Uterus (tissue), 4 donors: ENCODE results near the gene BACH2. TPM values are rescaled to one million over a fixed set of nuclear protein-coding genes. Genes with fewer than 3 reads are reported as not detected.

Experiments
- DNase-seq, 2 donors: peaks; one replicate each; pipeline ENCODE4 v3.0.0-alpha.2; 2019 to 2020
- H3K27ac ChIP-seq, 2 donors: fragments of 200-600 bp; sonication (generic); 1 replicate in 1 of 2; 2 replicates in 1 of 2; pipeline ENCODE4 v1.5.1; 2016 to 2018
- H3K27me3 ChIP-seq, 2 donors: fragments of 200-600 bp; sonication (generic); one replicate each; pipeline ENCODE4 v1.5.1; 2018 to 2019; ENCODE audit warnings: control low read depth in 1 of 2
- H3K36me3 ChIP-seq, 2 donors: fragments of 200-600 bp; sonication (generic); one replicate each; pipeline ENCODE4 v1.5.1; 2019; ENCODE audit warnings: control low read depth in 1 of 2
- H3K4me1 ChIP-seq, 2 donors: fragments of 200-600 bp; sonication (generic); one replicate each; pipeline ENCODE4 v1.5.1; 2018 to 2019; ENCODE audit warnings: control low read depth in 1 of 2
- H3K4me3 ChIP-seq, 2 donors: fragments of 200-600 bp; sonication (generic); 1 replicate in 1 of 2; 2 replicates in 1 of 2; pipeline ENCODE4 v1.5.1; 2018 to 2019; ENCODE audit warnings: mild to moderate bottlenecking in 1 of 2
- H3K9me3 ChIP-seq, 2 donors: fragments of 200-600 bp; sonication (generic); one replicate each; pipeline ENCODE4 v1.5.1; 2019; ENCODE audit warnings: control low read depth in 1 of 2
- POLR2A ChIP-seq, 2 donors: fragments of 450-650 bp; IDR thresholded peaks; one replicate each; pipeline ENCODE4 v1.6.1; 2016; ENCODE audit warnings: antibody characterized with exemption in 2 of 2, mild to moderate bottlenecking in 1 of 2, moderate library complexity in 1 of 2
- intact Hi-C: fragments of 100-400 bp; cut with DNase I; formaldehyde crosslinking; loops from one replicate; pipeline ENCODE4 v1.15.1; 2023; ENCODE audit warnings: low total_unique reads
- total RNA-seq, 4 donors: library from RNA; depleted of rRNA in 3 of 4; stranded (reverse); fragments of >200 nt in 3 of 4; gene quantifications; one replicate each; pipeline versions ENCODE4 v1.1.0 to v1.2.4, GENCODE V29; 2014 to 2023
- TF ChIP-seq, protein P1 (sequence below), 4 experiments: fragments of 200-600 bp in 2 of 4; fragments of 450-650 bp in 2 of 4; sonication (generic) in 2 of 4; IDR thresholded peaks; one replicate each; pipeline ENCODE4 v1.5.1; 2016 to 2019; ENCODE audit warnings: antibody characterized with exemption in 4 of 4, mild to moderate bottlenecking in 2 of 4, moderate library complexity in 1 of 4
- donor health status: DM: yes; HTN: yes; CAD: no.

The BACH2 gene
- total RNA-seq, 4 donors from 2014 or later, result 1.3 to 15.0 (median 9.7) TPM

DNA sequence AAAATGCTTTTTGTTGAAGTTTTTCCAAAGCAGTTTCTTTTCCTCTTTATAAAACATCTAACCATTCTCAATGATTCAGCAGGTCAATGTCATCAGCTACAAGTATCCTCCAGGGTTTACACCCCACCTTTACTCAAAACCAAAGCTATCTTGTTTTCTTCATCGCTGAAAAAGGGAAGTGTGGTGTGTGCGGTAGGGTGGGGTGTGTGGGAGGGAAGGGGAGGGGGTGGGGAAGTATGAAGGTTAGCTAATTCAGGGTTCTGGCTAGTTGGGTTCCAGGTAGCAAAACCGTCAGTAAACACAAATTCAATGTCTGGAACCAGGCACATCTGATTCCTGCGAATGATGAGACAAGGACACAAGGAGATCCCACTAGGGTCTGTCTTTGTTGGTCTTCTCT lies 212.8 kb downstream of the BACH2 start:
- intact Hi-C loops, result no loop called here
- H3K9me3 ChIP-seq, result no peaks in the 10 kb centered on the region
- H3K27me3 ChIP-seq, result no peaks in the 10 kb centered on the region
- TF ChIP-seq, protein P1, sequence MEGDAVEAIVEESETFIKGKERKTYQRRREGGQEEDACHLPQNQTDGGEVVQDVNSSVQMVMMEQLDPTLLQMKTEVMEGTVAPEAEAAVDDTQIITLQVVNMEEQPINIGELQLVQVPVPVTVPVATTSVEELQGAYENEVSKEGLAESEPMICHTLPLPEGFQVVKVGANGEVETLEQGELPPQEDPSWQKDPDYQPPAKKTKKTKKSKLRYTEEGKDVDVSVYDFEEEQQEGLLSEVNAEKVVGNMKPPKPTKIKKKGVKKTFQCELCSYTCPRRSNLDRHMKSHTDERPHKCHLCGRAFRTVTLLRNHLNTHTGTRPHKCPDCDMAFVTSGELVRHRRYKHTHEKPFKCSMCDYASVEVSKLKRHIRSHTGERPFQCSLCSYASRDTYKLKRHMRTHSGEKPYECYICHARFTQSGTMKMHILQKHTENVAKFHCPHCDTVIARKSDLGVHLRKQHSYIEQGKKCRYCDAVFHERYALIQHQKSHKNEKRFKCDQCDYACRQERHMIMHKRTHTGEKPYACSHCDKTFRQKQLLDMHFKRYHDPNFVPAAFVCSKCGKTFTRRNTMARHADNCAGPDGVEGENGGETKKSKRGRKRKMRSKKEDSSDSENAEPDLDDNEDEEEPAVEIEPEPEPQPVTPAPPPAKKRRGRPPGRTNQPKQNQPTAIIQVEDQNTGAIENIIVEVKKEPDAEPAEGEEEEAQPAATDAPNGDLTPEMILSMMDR (IDR thresholded peaks at IDR 0.05), result no peak
- no peak for TF ChIP-seq POLR2A (IDR thresholded peaks at IDR 0.05)
- no peak for DNase-seq
- no peaks in the 10 kb centered on the region for H3K36me3 ChIP-seq
- H3K4me3 ChIP-seq, result no peak overlapping the region
- no peaks in the 10 kb centered on the region for H3K4me1 ChIP-seq
- no peak overlapping the region for H3K27ac ChIP-seq

DNA sequence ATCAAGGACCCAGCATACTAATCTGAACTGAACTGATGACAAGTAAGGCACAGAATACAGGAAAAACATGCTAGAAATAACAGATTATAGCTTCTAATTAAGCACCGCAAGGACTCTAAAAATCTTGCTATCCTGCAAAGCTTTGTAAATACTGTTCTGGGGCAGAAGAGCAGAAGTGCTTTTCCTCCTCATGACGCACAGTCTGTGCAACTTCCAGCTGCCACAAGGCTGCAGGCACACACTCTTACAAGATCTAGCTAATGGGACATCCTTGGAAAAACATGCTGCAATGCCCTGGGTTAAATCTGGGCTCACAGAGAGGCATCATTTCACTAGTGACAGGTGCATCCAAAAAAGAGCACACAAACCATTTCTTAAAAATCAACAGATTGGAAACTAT lies 213.8 kb downstream of the BACH2 start:
- Histone ChIP-seq H3K4me3 (no peak overlapping the region), H3K4me1 (no peaks in the 10 kb centered on the region), H3K9me3 (no peaks in the 10 kb centered on the region), H3K27me3 (no peaks in the 10 kb centered on the region), H3K27ac (no peak overlapping the region), H3K36me3 (no peaks in the 10 kb centered on the region)
- TF ChIP-seq POLR2A (IDR thresholded peaks at IDR 0.05), result no peak
- TF ChIP-seq, protein P1 (IDR thresholded peaks at IDR 0.05), result no peak
- DNase-seq, result no peak
- intact Hi-C loops, result no loop called here

DNA sequence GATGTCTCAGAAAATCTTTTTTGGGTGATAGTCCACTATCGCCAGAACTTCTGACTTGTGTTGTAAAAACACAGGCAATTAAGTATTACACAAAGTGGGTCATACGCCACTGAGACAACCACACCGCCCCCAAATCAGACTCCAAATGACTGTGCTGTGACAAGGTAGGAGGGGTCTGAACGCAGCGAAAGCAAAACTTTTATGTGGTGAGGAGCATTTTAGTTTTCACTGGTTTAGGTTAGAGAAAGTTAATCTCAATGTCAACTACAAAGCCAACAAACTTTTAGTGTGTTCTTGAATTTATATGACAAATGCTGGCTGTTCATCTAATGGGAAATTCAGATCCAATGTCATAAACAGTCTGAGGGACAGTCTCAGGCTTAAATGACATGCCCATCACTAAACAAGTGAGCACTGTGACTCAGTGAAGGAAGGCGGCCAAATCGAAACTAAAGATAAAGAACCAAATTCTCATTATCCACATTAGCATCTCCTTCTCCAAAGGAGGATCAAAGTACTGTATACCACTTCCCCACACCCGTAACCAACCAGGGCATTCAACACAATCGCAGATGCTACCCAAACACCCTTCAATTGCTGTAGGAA lies 215.7 kb downstream of the BACH2 start:
- Histone ChIP-seq H3K27me3 (no peaks in the 10 kb centered on the region), H3K36me3 (no peaks in the 10 kb centered on the region), H3K4me3 (no peak overlapping the region), H3K4me1 (no peaks in the 10 kb centered on the region), H3K27ac (no peak overlapping the region), H3K9me3 (no peaks in the 10 kb centered on the region)
- TF ChIP-seq, protein P1 (IDR thresholded peaks at IDR 0.05), result no peak
- TF ChIP-seq POLR2A (IDR thresholded peaks at IDR 0.05), result no peak
- DNase-seq, result no peak
- intact Hi-C loops, result no loop called here

DNA sequence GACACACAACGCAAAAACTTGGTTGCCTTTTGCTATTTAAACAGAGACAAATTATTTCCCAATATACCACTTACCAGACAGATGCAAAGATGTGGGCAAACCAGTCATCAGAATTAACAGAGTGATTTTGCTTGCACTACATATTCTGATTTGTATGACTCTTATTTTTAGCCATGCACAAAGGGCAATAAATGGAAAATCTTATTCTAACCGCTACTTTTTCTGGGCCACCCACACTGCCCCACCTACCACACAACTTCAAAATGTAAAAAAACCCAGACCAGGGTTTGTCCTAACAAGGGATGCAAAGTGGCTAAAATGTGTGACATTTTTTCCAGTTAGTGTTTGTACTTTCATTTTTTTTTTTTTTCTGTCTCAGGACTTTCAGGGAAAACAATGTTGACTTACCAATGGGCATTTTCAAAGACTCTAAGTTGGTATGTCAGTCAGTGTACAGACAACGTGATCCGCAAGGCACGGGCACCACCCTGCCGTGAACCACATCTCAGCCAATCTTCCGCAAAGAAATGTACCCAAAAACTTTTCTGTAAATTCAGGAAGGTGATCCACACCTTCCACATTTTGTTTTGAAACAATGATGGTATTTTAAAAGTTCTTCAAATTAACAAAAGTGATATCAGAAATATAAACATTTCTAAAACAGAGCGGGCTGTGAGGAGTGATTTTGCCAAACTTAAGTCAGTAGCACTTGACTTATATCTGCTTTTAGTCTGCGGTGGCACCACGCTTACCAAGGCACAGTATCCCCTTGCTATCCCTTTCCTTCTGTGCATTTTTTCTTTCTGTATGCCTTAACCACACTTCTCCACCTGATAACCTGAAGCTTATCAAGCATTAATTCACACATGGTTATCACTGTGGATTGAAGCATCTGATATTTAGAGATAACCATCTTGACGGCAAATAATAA lies 216.8 kb downstream of the BACH2 start:
- H3K4me3 ChIP-seq, result no peak overlapping the region
- DNase-seq, result no peak
- no peaks in the 10 kb centered on the region for H3K9me3 ChIP-seq
- no peaks in the 10 kb centered on the region for H3K36me3 ChIP-seq
- H3K27me3 ChIP-seq, result no peaks in the 10 kb centered on the region
- H3K4me1 ChIP-seq, result no peaks in the 10 kb centered on the region
- intact Hi-C loops, result no loop called here
- TF ChIP-seq POLR2A (IDR thresholded peaks at IDR 0.05), result no peak
- TF ChIP-seq, protein P1 (IDR thresholded peaks at IDR 0.05), result no peak
- H3K27ac ChIP-seq, result no peak overlapping the region
